PC-9 (cell line): ENCODE measurements around the gene PRSS22. TPM values are rescaled to one million over a fixed set of nuclear protein-coding genes. Genes with fewer than 3 reads are reported as not detected.

Experiments
- BruUV-seq: library from RNA; stranded (reverse); fragments of 400-500 nt; replicated peaks from 2 replicates; lab custom pipeline; 2021; lab: Mats Ljungman, UMichigan
- CTCF ChIA-PET: fragments of 300-600 bp; sonication (Branson Sonifier 250); formaldehyde crosslinking; loops from one replicate; lab custom pipeline; 2022; ENCODE audit warnings: antibody characterized with exemption; lab: Charles Lee
- POLR2A ChIA-PET: fragments of 300-600 bp; sonication (Branson Sonifier 250); formaldehyde crosslinking; loops from one replicate; lab custom pipeline; 2022; ENCODE audit warnings: antibody characterized with exemption; ENCODE audit not compliant: unreplicated experiment; lab: Charles Lee
- DNase-seq, 2 experiments: peaks; one replicate each; pipeline versions ENCODE4 v3.0.0 to v3.0.0-alpha.2; 2015 to 2022; ENCODE audit warnings: mixed read lengths in 1 of 2
- H2AFZ ChIP-seq: fragments of 200-600 bp; sonication (generic); 2 replicates; pipeline ENCODE4 v1.8.1; 2017; ENCODE audit warnings: antibody characterized with exemption
- H3F3A ChIP-seq: fragments of 200-600 bp; sonication (generic); 2 replicates; pipeline ENCODE4 v1.8.1; 2017; ENCODE audit warnings: antibody characterized with exemption, mild to moderate bottlenecking, low read depth; ENCODE audit not compliant: insufficient read depth
- H3K27ac ChIP-seq: fragments of 200-600 bp; sonication (generic); 2 replicates; pipeline ENCODE4 v1.6.1; 2016; ENCODE audit warnings: mixed run types
- H3K27me3 ChIP-seq: fragments of 200-600 bp; sonication (generic); 2 replicates; pipeline ENCODE4 v1.6.1; 2016; ENCODE audit warnings: low read depth, mixed run types; ENCODE audit not compliant: insufficient read depth
- H3K36me3 ChIP-seq: fragments of 200-600 bp; sonication (generic); 2 replicates; pipeline ENCODE4 v1.6.1; 2016; ENCODE audit warnings: low read depth, mixed run types
- H3K4me1 ChIP-seq: fragments of 200-600 bp; sonication (generic); replicated peaks from 2 replicates; pipeline ENCODE4 v1.6.1; 2016; ENCODE audit warnings: mixed run types; ENCODE audit not compliant: insufficient read depth
- H3K4me2 ChIP-seq: fragments of 200-600 bp; sonication (generic); 2 replicates; pipeline ENCODE4 v1.6.1; 2017; ENCODE audit warnings: mixed run types
- H3K4me3 ChIP-seq: fragments of 200-600 bp; sonication (generic); 2 replicates; pipeline ENCODE4 v1.6.1; 2016; ENCODE audit warnings: mixed run types
- H3K79me2 ChIP-seq: fragments of 200-600 bp; sonication (generic); 2 replicates; pipeline ENCODE4 v1.6.1; 2017; ENCODE audit warnings: low read depth, mixed run types
- H3K9me2 ChIP-seq: fragments of 200-600 bp; sonication (generic); 2 replicates; pipeline ENCODE4 v1.8.1; 2017; ENCODE audit warnings: mild to moderate bottlenecking; ENCODE audit not compliant: insufficient read depth
- H3K9me3 ChIP-seq: fragments of 200-600 bp; sonication (generic); 2 replicates; pipeline ENCODE4 v1.8.1; 2016; ENCODE audit warnings: low read depth; ENCODE audit not compliant: insufficient read depth
- H4K20me1 ChIP-seq: fragments of 200-600 bp; sonication (generic); 2 replicates; pipeline ENCODE4 v1.8.1; 2017; ENCODE audit not compliant: insufficient read depth
- CTCF ChIP-seq: fragments of 200-600 bp; sonication (generic); conservative IDR thresholded peaks from 2 replicates; pipeline ENCODE4 v1.6.1; 2017; ENCODE audit warnings: mixed run types, antibody characterized with exemption, mild to moderate bottlenecking, moderate library complexity
- EZH2 ChIP-seq: fragments of 200-600 bp; sonication (generic); IDR thresholded peaks from 2 replicates; pipeline ENCODE4 v1.8.0; 2017; ENCODE audit warnings: antibody characterized with exemption, low read depth
- intact Hi-C: fragments of 100-400 bp; cut with micrococcal nuclease; formaldehyde crosslinking; loops from one replicate; pipeline ENCODE4 v1.10.0; 2022; ENCODE audit not compliant: unreplicated experiment
- total RNA-seq: library from RNA; stranded (reverse); gene quantifications from 2 replicates; pipeline ENCODE4 v1.2.3, GENCODE V29; 2021

The PRSS22 gene
- total RNA-seq, 1 experiment from 2014 or later = 99.7 TPM

GRCh38 chr16:2836646-2837508 is 21.1 kb downstream of the PRSS22 start:
- H4K20me1 ChIP-seq = no peaks in the 10 kb centered on the region
- no peak overlapping the region for H2AFZ ChIP-seq
- H3K79me2 ChIP-seq = no peaks in the 10 kb centered on the region
- no peaks in the 10 kb centered on the region for H3K9me2 ChIP-seq
- H3K27me3 ChIP-seq = no peaks in the 10 kb centered on the region
- TF ChIP-seq EZH2 = no peak
- no peak for TF ChIP-seq CTCF
- H3K36me3 ChIP-seq = no peaks in the 10 kb centered on the region
- peaks cover 33% of the 10 kb centered on the region for H3F3A ChIP-seq
- no peak for DNase-seq
- ChIA-PET POLR2A (interaction anchor here (0.5 kb wide), 1 partner anchor 20 kb away, joined by 6 read pairs; the partner anchor contains the start of gene PRSS21), CTCF (interaction anchor here (0.5 kb wide), 1 partner anchor 20 kb away, joined by 4 read pairs; no protein-coding TSS in a partner anchor)
- intact Hi-C loops = loop anchor here (1.0 to 5.0 kb wide), 2 partner anchors 9 to 70 kb away; no protein-coding TSS in a partner anchor
- H3K27ac ChIP-seq = peak overlapping the region; percentile 94
- peak overlapping the region; percentile 79 for H3K4me2 ChIP-seq
- H3K4me1 ChIP-seq = peaks cover 29% of the 10 kb centered on the region
- no peaks in the 10 kb centered on the region for H3K9me3 ChIP-seq
- H3K4me3 ChIP-seq = peak overlapping the region; percentile 36; the same call in 1 of the 2 replicates
- no TSS peak for BruUV-seq

GRCh38 chr16:2835638-2836493 is 22.1 kb downstream of the PRSS22 start:
- Histone ChIP-seq H3K9me3 (no peaks in the 10 kb centered on the region), H4K20me1 (no peaks in the 10 kb centered on the region), H3K4me2 (peak overlapping the region; percentile 79), H3F3A (peaks cover 33% of the 10 kb centered on the region), H3K9me2 (no peaks in the 10 kb centered on the region), H3K4me1 (peaks cover 28% of the 10 kb centered on the region), H3K27ac (peak overlapping the region; percentile 94), H3K4me3 (peak overlapping the region; percentile 36; the same call in 1 of the 2 replicates), H2AFZ (no peak overlapping the region), H3K27me3 (no peaks in the 10 kb centered on the region), H3K79me2 (no peaks in the 10 kb centered on the region), H3K36me3 (no peaks in the 10 kb centered on the region)
- intact Hi-C loops = loop anchor here (1.0 to 5.0 kb wide), 4 partner anchors 10 to 71 kb away; partner anchors contain the start of gene PRSS22
- TF ChIP-seq CTCF (no peak; the same call in 1 of the 2 replicates), EZH2 (no peak)
- DNase-seq = peak; percentile 96 to 99
- ChIA-PET POLR2A (interaction anchor here (0.5 kb wide), 1 partner anchor 19 kb away, joined by 6 read pairs; the partner anchor contains the start of gene PRSS21), CTCF (interaction anchor here (0.6 kb wide), 1 partner anchor 58 kb away, joined by 5 read pairs; no protein-coding TSS in a partner anchor)
- no TSS peak for BruUV-seq

- TF ChIP-seq CTCF (no peak), EZH2 (no peak)
- ChIA-PET POLR2A (no interaction called here), CTCF (interaction anchor here (0.6 kb wide), 1 partner anchor 57 kb away, joined by 5 read pairs; no protein-coding TSS in a partner anchor)
- peaks cover 33% of the 10 kb centered on the region for H3F3A ChIP-seq
- BruUV-seq = no TSS peak
- no peak for DNase-seq
- no peaks in the 10 kb centered on the region for H3K9me3 ChIP-seq
- no peaks in the 10 kb centered on the region for H3K27me3 ChIP-seq
- H3K36me3 ChIP-seq = no peaks in the 10 kb centered on the region
- peak overlapping the region; percentile 94 for H3K27ac ChIP-seq
- H3K4me1 ChIP-seq = peaks cover 34% of the 10 kb centered on the region
- no peaks in the 10 kb centered on the region for H4K20me1 ChIP-seq
- H3K79me2 ChIP-seq = no peaks in the 10 kb centered on the region
- H3K4me2 ChIP-seq = peak overlapping the region; percentile 76
- no peak overlapping the region for H3K4me3 ChIP-seq
- no peaks in the 10 kb centered on the region for H3K9me2 ChIP-seq
- H2AFZ ChIP-seq = no peak overlapping the region
- intact Hi-C loops = loop anchor here (1.0 to 5.0 kb wide), 3 partner anchors 23 to 72 kb away; partner anchors contain the start of gene PRSS22
Measured at GRCh38 chr16:2834968-2835367, 23.0 kb downstream of the PRSS22 start.
